Astrocyte (in vitro differentiated cells and primary cell): ENCODE measurements around the gene CRACDL.

Source experiments
- EZH2 ChIP-seq: IDR thresholded peaks from 2 replicates; pipeline ENCODE4 v1.6.1; 2012; ENCODE audit warnings: mild to moderate bottlenecking, low read length, inconsistent platforms; ENCODE audit not compliant: insufficient read depth
- TF ChIP-seq, protein P1 (sequence below): IDR thresholded peaks from 2 replicates; pipeline ENCODE4 v1.5.1; 2011; ENCODE audit warnings: low read depth, mild to moderate bottlenecking, inconsistent platforms, low read length, moderate library complexity; ENCODE audit not compliant: insufficient read depth

DNA sequence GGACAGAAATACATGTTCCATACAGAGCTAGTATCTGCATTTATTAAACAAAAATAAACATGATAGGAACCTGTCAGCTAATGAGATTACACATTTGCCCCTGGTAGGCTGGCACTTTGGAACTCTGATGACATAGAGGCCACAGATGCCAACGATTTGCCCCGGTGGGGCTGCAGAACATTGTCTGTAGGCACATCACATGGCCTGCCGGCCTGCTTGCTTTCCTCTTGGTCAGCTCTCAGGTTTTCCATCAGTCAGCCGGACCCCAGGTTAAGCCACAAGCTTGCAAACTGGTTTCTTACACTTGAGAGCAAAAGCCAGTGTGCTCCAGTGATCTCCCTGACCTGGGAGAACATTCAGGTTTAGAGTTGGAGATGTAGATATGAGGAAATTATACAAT is 60.3 kb downstream of the CRACDL start:
- TF ChIP-seq, protein P1, sequence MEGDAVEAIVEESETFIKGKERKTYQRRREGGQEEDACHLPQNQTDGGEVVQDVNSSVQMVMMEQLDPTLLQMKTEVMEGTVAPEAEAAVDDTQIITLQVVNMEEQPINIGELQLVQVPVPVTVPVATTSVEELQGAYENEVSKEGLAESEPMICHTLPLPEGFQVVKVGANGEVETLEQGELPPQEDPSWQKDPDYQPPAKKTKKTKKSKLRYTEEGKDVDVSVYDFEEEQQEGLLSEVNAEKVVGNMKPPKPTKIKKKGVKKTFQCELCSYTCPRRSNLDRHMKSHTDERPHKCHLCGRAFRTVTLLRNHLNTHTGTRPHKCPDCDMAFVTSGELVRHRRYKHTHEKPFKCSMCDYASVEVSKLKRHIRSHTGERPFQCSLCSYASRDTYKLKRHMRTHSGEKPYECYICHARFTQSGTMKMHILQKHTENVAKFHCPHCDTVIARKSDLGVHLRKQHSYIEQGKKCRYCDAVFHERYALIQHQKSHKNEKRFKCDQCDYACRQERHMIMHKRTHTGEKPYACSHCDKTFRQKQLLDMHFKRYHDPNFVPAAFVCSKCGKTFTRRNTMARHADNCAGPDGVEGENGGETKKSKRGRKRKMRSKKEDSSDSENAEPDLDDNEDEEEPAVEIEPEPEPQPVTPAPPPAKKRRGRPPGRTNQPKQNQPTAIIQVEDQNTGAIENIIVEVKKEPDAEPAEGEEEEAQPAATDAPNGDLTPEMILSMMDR, result no peak
- TF ChIP-seq EZH2, result no peak
